ENCODE measurements around the gene PMEPA1. TPM values are rescaled to one million over a fixed set of nuclear protein-coding genes. Genes with fewer than 3 reads are reported as not detected.

PMEPA1 gene
- total RNA-seq, 1 donor from 2014 or later, result 151 TPM

DNA sequence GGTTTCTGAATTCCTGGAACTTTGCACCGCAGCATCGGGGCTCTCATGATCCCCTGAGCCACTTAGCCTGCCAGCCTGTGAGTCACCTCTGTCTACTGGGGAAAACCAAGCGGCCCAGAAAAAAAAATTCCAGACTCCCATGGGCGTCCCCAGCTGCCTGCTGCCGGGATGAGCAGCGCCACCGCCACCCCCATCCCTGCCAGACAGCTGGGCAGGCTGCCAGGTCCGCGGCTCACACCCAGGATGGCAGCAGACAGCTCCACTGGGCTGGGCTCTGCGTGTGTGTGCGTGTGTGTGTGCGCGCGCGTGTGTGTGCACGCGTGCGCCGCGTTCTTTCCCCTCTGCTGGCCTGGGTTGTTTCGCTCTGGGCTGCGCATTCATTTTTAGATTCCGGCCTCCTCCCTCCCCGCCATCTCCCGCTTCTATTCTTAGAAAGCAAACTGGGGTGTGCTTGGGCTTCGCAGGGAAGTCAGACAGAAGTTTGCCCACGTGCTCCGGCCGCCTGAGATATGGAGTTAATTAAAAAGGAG, 38.9 kb upstream of the PMEPA1 start:
- Mint-ChIP-seq H3K27ac (ENCODE audit: unreplicated experiment) (peak overlapping the region; percentile 100), H3K27me3 (ENCODE audit: low read depth) (no peaks in the 10 kb centered on the region), H3K4me3 (ENCODE audit: unreplicated experiment) (peak overlapping the region; percentile 67), H3K36me3 (ENCODE audit: low read depth) (no peaks in the 10 kb centered on the region), H3K4me1 (ENCODE audit: low read depth) (peaks cover 47% of the 10 kb centered on the region), H3K9me3 (ENCODE audit: low read depth) (peaks cover 2% of the 10 kb centered on the region)
- TF ChIP-seq, protein P1, sequence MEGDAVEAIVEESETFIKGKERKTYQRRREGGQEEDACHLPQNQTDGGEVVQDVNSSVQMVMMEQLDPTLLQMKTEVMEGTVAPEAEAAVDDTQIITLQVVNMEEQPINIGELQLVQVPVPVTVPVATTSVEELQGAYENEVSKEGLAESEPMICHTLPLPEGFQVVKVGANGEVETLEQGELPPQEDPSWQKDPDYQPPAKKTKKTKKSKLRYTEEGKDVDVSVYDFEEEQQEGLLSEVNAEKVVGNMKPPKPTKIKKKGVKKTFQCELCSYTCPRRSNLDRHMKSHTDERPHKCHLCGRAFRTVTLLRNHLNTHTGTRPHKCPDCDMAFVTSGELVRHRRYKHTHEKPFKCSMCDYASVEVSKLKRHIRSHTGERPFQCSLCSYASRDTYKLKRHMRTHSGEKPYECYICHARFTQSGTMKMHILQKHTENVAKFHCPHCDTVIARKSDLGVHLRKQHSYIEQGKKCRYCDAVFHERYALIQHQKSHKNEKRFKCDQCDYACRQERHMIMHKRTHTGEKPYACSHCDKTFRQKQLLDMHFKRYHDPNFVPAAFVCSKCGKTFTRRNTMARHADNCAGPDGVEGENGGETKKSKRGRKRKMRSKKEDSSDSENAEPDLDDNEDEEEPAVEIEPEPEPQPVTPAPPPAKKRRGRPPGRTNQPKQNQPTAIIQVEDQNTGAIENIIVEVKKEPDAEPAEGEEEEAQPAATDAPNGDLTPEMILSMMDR (IDR thresholded peaks at IDR 0.05), result peak; percentile 26
- peak; percentile 98 for DNase-seq (ENCODE audit: low spot score)

DNA sequence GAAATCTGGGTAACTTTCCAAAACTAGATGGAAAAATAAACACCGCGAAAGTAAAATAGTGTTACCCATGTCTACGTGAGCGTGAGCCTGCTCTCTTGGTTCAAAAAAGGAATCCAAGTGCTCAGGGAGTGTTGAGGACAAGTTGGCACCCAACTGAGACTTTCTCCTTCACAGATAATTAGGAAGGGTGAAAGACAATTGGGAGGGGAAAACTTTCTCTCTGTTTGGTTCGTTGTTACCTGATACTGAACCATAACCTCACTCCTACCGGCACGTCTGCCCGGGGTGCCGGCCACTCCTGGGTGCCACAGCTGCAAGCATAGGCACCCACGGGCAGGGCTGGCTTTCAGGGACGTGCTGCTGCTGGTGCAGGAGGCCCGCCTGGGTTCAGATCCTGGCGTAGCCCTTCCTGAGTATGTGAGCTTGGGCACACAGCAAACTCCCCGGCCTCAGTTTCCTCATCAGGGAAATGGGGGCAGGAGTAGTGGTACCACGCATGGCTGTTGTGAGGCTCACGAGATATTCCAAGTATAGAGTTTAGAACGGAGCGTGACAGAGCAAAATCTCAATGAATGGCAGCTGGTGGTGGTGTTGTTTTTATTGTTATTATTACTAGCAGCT, 38.2 kb upstream of the PMEPA1 start:
- TF ChIP-seq, protein P1 (IDR thresholded peaks at IDR 0.05), result no peak
- H3K27me3 Mint-ChIP-seq (ENCODE audit: low read depth), result no peaks in the 10 kb centered on the region
- H3K4me3 Mint-ChIP-seq (ENCODE audit: unreplicated experiment), result peak overlapping the region; percentile 67
- no peak for DNase-seq (ENCODE audit: low spot score)
- H3K9me3 Mint-ChIP-seq (ENCODE audit: low read depth), result peaks cover 2% of the 10 kb centered on the region
- peak overlapping the region; percentile 100 for H3K27ac Mint-ChIP-seq (ENCODE audit: unreplicated experiment)
- H3K36me3 Mint-ChIP-seq (ENCODE audit: low read depth), result no peaks in the 10 kb centered on the region
- peaks cover 40% of the 10 kb centered on the region for H3K4me1 Mint-ChIP-seq (ENCODE audit: low read depth)

DNA sequence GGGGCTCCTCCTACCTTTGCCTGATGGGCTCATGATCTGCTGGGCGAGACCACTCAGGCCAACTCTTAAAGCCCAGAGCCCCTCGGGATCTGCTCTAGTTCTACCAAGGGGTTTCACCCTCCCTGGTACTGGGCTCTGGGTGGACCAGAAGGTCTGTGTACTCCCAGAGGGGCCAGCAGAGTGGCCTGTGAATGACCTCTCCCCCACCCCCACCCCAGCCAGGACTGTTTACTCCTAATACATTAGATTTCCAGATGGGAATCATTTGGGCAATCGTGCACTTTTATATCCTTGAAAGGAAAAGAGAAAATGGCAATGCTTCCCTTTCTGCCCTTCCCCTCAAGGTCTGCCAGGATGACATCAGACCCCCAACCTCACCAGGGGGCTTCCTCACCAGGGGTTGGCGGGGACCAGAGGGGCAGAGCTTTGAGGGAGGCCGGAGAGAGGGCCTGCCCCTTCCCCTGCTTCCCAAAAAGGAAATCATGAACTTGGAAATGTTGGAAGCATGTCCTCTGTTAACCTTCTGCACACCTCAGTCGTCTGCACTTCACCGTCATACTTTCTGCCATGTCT, 37.1 kb upstream of the PMEPA1 start:
- Mint-ChIP-seq H3K9me3 (ENCODE audit: low read depth) (peaks cover 2% of the 10 kb centered on the region), H3K36me3 (ENCODE audit: low read depth) (no peaks in the 10 kb centered on the region), H3K4me1 (ENCODE audit: low read depth) (peaks cover 48% of the 10 kb centered on the region), H3K27ac (ENCODE audit: unreplicated experiment) (peak overlapping the region; percentile 39), H3K4me3 (ENCODE audit: unreplicated experiment) (no peak overlapping the region), H3K27me3 (ENCODE audit: low read depth) (no peaks in the 10 kb centered on the region)
- TF ChIP-seq, protein P1 (IDR thresholded peaks at IDR 0.05), result no peak
- DNase-seq (ENCODE audit: low spot score), result no peak

DNA sequence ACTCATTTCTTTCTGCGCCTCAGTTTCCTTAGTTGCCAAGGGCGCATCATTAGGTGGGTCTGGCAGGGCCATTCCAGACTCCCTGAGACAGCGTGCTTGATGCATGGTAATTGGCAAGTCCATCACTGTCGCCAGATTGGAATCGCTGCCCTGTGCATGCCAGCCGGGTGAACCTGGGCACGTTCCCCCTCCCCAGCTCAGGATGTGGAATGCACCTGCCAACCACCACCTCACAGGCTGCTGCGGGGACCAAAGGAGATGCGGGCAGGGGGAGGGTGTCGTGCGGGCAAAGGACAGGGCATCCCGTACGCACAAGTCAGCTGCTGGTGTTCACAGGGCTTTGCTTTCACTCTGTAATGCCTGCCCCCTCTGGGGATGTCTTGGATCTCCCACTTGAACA, 36.4 kb upstream of the PMEPA1 start:
- Mint-ChIP-seq H3K4me1 (ENCODE audit: low read depth) (peaks cover 48% of the 10 kb centered on the region), H3K36me3 (ENCODE audit: low read depth) (no peaks in the 10 kb centered on the region), H3K27ac (ENCODE audit: unreplicated experiment) (no peak overlapping the region), H3K9me3 (ENCODE audit: low read depth) (no peaks in the 10 kb centered on the region), H3K27me3 (ENCODE audit: low read depth) (no peaks in the 10 kb centered on the region), H3K4me3 (ENCODE audit: unreplicated experiment) (no peak overlapping the region)
- TF ChIP-seq, protein P1 (IDR thresholded peaks at IDR 0.05), result no peak
- no peak for DNase-seq (ENCODE audit: low spot score)

DNA sequence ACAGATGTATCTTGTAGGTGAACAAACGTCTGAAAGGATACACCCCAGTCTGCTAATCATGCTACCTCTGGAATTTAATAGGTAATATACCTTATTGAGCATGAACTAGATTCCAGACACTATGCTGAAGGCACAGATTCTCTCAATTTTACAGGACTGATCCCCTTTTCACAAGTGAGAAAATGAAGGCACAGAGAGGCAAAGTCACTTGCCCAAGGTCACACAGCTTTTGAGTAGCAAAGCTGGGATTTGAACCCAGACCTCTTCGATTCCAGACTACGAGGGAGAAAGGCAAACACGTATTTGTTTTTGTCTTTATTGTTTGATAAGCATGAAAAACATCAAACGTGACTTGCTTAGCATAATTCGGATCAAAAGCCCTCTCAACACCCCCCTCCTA, 34.4 kb upstream of the PMEPA1 start:
- no peaks in the 10 kb centered on the region for H3K36me3 Mint-ChIP-seq (ENCODE audit: low read depth)

More for the DNA sequence above, 34.4 kb upstream of the PMEPA1 start:
- Mint-ChIP-seq H3K9me3 (ENCODE audit: low read depth) (no peaks in the 10 kb centered on the region), H3K4me3 (ENCODE audit: unreplicated experiment) (no peak overlapping the region), H3K27me3 (ENCODE audit: low read depth) (no peaks in the 10 kb centered on the region), H3K4me1 (ENCODE audit: low read depth) (peaks cover 37% of the 10 kb centered on the region), H3K27ac (ENCODE audit: unreplicated experiment) (no peak overlapping the region)
- TF ChIP-seq, protein P1 (IDR thresholded peaks at IDR 0.05), result no peak
- DNase-seq (ENCODE audit: low spot score), result no peak
